Superior temporal gyrus (tissue), 1 donor: ENCODE measurements around the gene C1orf35.
"Not testable (repeated sequence)": the region's sequence is repeated elsewhere in the genome, so short reads cannot be mapped to it uniquely, and the experiment has no call there.

ENCODE experiments used
- DNase-seq: peaks from one replicate; pipeline ENCODE4 v3.0.0-alpha.2; 2016; ENCODE audit errors: extremely low spot score

C1orf35 gene

GRCh38 chr1:228142155-228142691 is 39.1 kb upstream of the C1orf35 start:
- no peak for DNase-seq

- DNase-seq = no peak
These were observed 38.3 kb upstream of the C1orf35 start for GRCh38 chr1:228141226-228142044.

GRCh38 chr1:228140724-228141225 is 37.6 kb upstream of the C1orf35 start:
- DNase-seq = peak; percentile 37

- peak; percentile 95 for DNase-seq
These were observed 37.0 kb upstream of the C1orf35 start, which contains the start of gene GUK1 for GRCh38 chr1:228139931-228140723. Gene GUK1 (plus strand): TSS chr1:228140279. CDS start chr1:228140303, 24 bp downstream.

GRCh38 chr1:228139406-228139930 is 36.3 kb upstream of the C1orf35 start:
- DNase-seq = no peak

GRCh38 chr1:228136901-228137300 is 33.8 kb upstream of the C1orf35 start:
- DNase-seq = no peak

GRCh38 chr1:228134591-228134990 is 31.5 kb upstream of the C1orf35 start:
- DNase-seq = no peak

- no peak for DNase-seq
These were observed 28.6 kb upstream of the C1orf35 start for GRCh38 chr1:228131766-228132165.

- DNase-seq = no peak
These were observed 22.1 kb upstream of the C1orf35 start for GRCh38 chr1:228125185-228125584.

- DNase-seq = no peak
These were observed 20.4 kb upstream of the C1orf35 start for GRCh38 chr1:228123505-228123904.

GRCh38 chr1:228122921-228123441 is 19.9 kb upstream of the C1orf35 start:
- no peak for DNase-seq

GRCh38 chr1:228120857-228121489 is 17.8 kb upstream of the C1orf35 start:
- DNase-seq = no peak

- no peak for DNase-seq
These were observed 17.2 kb upstream of the C1orf35 start for GRCh38 chr1:228120351-228120750.

GRCh38 chr1:228118040-228118439 is 14.9 kb upstream of the C1orf35 start:
- no peak for DNase-seq

GRCh38 chr1:228117335-228117734 is 14.2 kb upstream of the C1orf35 start:
- DNase-seq = no peak

- no peak for DNase-seq
These were observed 11.7 kb upstream of the C1orf35 start for GRCh38 chr1:228114827-228115226.

GRCh38 chr1:228112617-228113016 is 9.5 kb upstream of the C1orf35 start:
- no peak for DNase-seq

GRCh38 chr1:228112167-228112566 is 9.0 kb upstream of the C1orf35 start:
- no peak for DNase-seq

GRCh38 chr1:228111315-228111714 is 8.2 kb upstream of the C1orf35 start:
- not testable (repeated sequence) for DNase-seq

- no peak for DNase-seq
These were observed 7.4 kb upstream of the C1orf35 start for GRCh38 chr1:228110556-228110955.

GRCh38 chr1:228109962-228110488 is 6.9 kb upstream of the C1orf35 start:
- DNase-seq = peak; percentile 32
